ENCODE data around the gene TSKS. TPM values are rescaled to one million over a fixed set of nuclear protein-coding genes. Genes with fewer than 3 reads are reported as not detected.

TSKS gene
- total and polyA plus RNA-seq, 2 experiments from 2014 or later: 0.31 to 2.1 TPM

DNA sequence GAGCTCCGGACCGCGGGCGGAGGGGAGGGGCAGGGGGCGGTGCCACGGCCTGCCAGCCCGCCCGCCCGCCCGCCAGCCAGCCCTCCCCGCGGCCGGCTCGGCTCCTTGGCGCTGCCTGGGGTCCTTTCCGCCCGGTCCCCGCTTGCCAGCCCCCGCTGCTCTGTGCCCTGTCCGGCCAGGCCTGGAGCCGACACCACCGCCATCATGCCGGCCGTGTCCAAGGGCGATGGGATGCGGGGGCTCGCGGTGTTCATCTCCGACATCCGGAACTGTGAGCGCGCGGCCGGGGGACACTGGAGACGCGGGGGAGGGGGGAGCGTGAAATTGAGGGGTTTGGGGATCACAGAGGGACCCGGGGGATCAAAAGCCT is 3.8 kb upstream of the TSKS start, which contains the start of gene AP2A1:
AP2A1 (plus strand) TSS at position 72 of the 370 bp plus-strand sequence; CDS start at position 205, 133 bp downstream.
- WGBS, 2 experiments (ENCODE audit: low coverage in 1 of 2, low lambda C conversion rate in 2 of 2, missing lambda C conversion rate in 2 of 2): 0 to 1% methylated on average over 16 to 34 of the region's 38 CpGs
- Histone ChIP-seq H3K79me2 (ENCODE audit: insufficient read depth) (peaks cover 51% of the 10 kb centered on the region), H4K20me1 (ENCODE audit: insufficient read depth) (no peaks in the 10 kb centered on the region)

DNA sequence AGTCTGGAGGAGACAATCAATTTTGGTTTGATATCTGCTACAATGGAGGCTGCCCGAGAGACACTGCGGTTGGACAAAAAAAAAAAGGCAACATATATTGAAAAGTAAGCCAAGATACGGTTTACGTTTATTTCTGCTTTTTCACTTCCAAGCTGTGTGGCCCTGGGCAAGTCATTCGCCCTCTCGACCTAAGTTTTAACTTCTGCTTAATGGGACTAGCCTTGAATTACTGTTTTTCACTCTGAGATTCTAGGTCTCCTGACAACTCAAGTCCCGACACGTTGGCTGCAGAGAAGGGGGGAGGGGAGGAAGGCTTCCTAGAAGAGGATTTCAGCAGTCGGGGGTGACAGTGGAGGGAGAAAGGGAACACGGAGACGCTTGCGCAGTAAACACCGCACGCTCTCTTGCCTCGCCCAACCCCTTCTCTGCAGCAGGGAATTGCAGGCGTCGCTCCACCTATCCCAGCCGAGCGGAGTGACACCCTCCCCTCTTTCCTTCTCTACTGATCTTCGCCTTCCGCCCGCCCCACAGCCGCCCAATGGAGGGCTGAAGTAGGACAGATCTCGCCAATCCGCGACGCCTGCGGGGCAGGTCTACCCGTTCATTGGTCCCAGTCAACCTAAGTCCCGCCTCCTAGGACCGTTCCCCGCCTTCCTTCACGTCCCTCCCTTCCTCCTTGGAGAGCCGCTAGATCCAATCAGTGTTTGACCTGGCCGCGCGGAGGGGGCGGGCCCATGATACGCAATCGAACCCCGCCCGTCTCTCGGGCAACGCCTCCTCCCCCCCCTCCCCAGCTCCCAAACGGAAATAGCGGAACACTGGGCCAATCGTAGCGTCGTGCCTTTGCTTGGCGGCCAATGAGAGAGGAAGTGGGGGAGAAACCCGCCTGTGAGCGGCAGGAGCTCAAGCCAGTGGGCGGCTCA is 3.2 kb upstream of the TSKS start:
- in situ Hi-C loops (cut with MboI): no loop called here
- TF ChIP-seq EZH2 (IDR thresholded peaks at IDR 0.05; ENCODE audit: insufficient read depth, poor library complexity, severe bottlenecking) (no peak), EZH2phosphoT487 (IDR thresholded peaks at IDR 0.05; ENCODE audit: insufficient read depth, low read depth) (no peak)
- H4K20me1 ChIP-seq (ENCODE audit: insufficient read depth): no peaks in the 10 kb centered on the region
- peaks cover 11% of the 10 kb centered on the region for H3F3A ChIP-seq (ENCODE audit: insufficient read depth)
- H3K9ac ChIP-seq: peak overlapping the region; percentile 86
- H3K36me3 ChIP-seq (ENCODE audit: low read depth): no peaks in the 10 kb centered on the region
- H3K9me3 ChIP-seq (ENCODE audit: low read depth): no peaks in the 10 kb centered on the region
- peaks cover 44% of the 10 kb centered on the region for H3K79me2 ChIP-seq (ENCODE audit: insufficient read depth)
- H3K4me3 ChIP-seq: peak overlapping the region; percentile 66
- peak overlapping the region; percentile 96 for H3K27ac ChIP-seq
- H3K27me3 ChIP-seq (replicated peaks; ENCODE audit: insufficient read depth): no peaks in the 10 kb centered on the region
- 1% methylated on average over 37 to 51 of the region's 53 CpGs for WGBS, 2 experiments (ENCODE audit: low coverage in 1 of 2, low lambda C conversion rate in 2 of 2, missing lambda C conversion rate in 2 of 2)
- H3K9me2 ChIP-seq (ENCODE audit: insufficient read depth): no peaks in the 10 kb centered on the region
- H2AFZ ChIP-seq: peak overlapping the region; percentile 86
- peak overlapping the region; percentile 94 for H3K4me2 ChIP-seq (ENCODE audit: unreplicated experiment)
- DNase-seq: peak; percentile 100
- H3K4me1 ChIP-seq (ENCODE audit: insufficient read depth): peaks cover 27% of the 10 kb centered on the region

More for the DNA sequence above, 3.8 kb upstream of the TSKS start, which contains the start of gene AP2A1:
- H2AFZ ChIP-seq: peak within 1 kb of the TSS; percentile 86
- no peaks in the 10 kb centered on the region for H3K9me3 ChIP-seq (ENCODE audit: low read depth)
- H3K9me2 ChIP-seq (ENCODE audit: insufficient read depth): no peaks in the 10 kb centered on the region
- peak within 1 kb of the TSS; percentile 94 for H3K4me2 ChIP-seq (ENCODE audit: unreplicated experiment)
- in situ Hi-C loops (cut with MboI): no loop called here
- H3F3A ChIP-seq (ENCODE audit: insufficient read depth): peaks cover 7% of the 10 kb centered on the region
- H3K4me3 ChIP-seq: peak within 1 kb of the TSS; percentile 98
- TF ChIP-seq EZH2phosphoT487 (IDR thresholded peaks at IDR 0.05; ENCODE audit: insufficient read depth, low read depth): no peak
- TF ChIP-seq EZH2 (IDR thresholded peaks at IDR 0.05; ENCODE audit: insufficient read depth, poor library complexity, severe bottlenecking): no peak
- no peaks in the 10 kb centered on the region for H3K27me3 ChIP-seq (replicated peaks; ENCODE audit: insufficient read depth)
- H3K27ac ChIP-seq: peak within 1 kb of the TSS; percentile 96
- H3K9ac ChIP-seq: peak within 1 kb of the TSS; percentile 92
- H3K4me1 ChIP-seq (ENCODE audit: insufficient read depth): peaks cover 20% of the 10 kb centered on the region
- no peaks in the 10 kb centered on the region for H3K36me3 ChIP-seq (ENCODE audit: low read depth)
- no peak for DNase-seq

DNA sequence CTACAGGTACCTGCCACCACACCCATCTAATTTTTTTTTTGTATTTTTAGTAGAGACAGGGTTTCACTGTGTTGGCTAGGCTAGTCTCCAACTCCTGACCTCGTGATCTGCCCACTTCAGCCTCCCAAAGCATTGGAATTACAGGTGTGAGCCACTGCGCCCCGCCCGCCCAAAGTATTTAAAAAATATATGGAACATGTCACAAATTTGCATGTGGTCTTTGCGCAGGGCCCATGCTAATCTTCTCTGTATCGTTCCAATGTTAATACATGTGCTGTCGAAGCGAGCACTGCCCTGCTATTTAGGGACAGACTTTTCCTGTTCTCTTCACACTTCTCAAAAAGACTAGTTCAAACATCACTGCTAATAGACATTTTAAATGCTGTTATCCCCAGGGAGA is 1.2 kb upstream of the TSKS start:
- in situ Hi-C loops (cut with MboI): no loop called here
- Histone ChIP-seq H2AFZ (no peak overlapping the region), H3K9ac (no peak overlapping the region), H3K9me2 (ENCODE audit: insufficient read depth) (no peaks in the 10 kb centered on the region), H3K27ac (no peak overlapping the region), H3K36me3 (ENCODE audit: low read depth) (no peaks in the 10 kb centered on the region), H3K4me1 (ENCODE audit: insufficient read depth) (peaks cover 28% of the 10 kb centered on the region), H3K4me2 (ENCODE audit: unreplicated experiment) (no peak overlapping the region), H3K9me3 (ENCODE audit: low read depth) (no peaks in the 10 kb centered on the region), H3F3A (ENCODE audit: insufficient read depth) (peaks cover 13% of the 10 kb centered on the region), H3K27me3 (replicated peaks; ENCODE audit: insufficient read depth) (no peaks in the 10 kb centered on the region), H4K20me1 (ENCODE audit: insufficient read depth) (no peaks in the 10 kb centered on the region), H3K4me3 (no peak overlapping the region), H3K79me2 (ENCODE audit: insufficient read depth) (peaks cover 25% of the 10 kb centered on the region)
- DNase-seq: no peak
- TF ChIP-seq EZH2phosphoT487 (IDR thresholded peaks at IDR 0.05; ENCODE audit: insufficient read depth, low read depth) (no peak), EZH2 (IDR thresholded peaks at IDR 0.05; ENCODE audit: insufficient read depth, poor library complexity, severe bottlenecking) (no peak)
- WGBS, 2 experiments (ENCODE audit: low coverage in 1 of 2, low lambda C conversion rate in 2 of 2, missing lambda C conversion rate in 2 of 2): 89 to 92% methylated on average over 8 of the region's 8 CpGs

DNA sequence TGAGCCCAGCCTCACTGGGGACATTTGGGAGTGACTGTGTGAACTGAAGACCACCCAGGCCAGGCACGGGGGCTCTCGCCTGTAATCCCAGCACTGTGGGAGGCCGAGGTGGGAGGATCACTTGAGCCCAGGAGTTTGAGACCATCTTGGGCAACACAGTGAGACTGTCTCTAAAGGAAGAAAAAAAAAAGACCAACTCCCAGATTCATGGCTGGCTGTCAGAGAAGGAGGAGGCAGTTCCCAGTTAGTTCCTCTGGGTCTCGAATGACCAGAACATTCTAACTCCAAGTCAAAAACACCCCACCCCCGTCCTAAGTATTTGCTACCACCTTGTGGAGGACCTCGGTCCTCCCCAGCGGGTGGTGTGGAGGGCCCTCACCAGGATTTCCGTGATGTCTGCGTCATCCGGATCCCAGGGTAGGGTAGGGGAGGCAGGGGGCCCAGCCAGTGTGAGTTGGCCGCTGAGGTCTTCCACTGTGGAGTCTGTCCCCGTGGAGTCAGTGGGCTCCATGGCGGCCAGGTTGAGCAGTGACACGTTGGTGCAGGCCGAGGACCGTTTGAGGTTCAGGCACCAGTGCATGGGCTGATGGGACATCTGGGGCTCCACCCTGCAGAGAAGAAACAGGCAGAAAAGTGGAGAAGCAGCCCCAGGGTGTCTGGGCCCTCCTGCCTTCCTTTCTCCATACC is 1.3 kb downstream of the TSKS start:
- Histone ChIP-seq H3K9ac (peak overlapping the region; percentile 71), H3K9me3 (ENCODE audit: low read depth) (no peaks in the 10 kb centered on the region), H3K4me3 (no peak overlapping the region), H4K20me1 (ENCODE audit: insufficient read depth) (no peaks in the 10 kb centered on the region), H3K27ac (peak overlapping the region; percentile 72), H3K9me2 (ENCODE audit: insufficient read depth) (no peaks in the 10 kb centered on the region), H2AFZ (peak overlapping the region; percentile 99), H3K36me3 (ENCODE audit: low read depth) (no peaks in the 10 kb centered on the region), H3K4me1 (ENCODE audit: insufficient read depth) (peaks cover 32% of the 10 kb centered on the region), H3K4me2 (ENCODE audit: unreplicated experiment) (no peak overlapping the region), H3K79me2 (ENCODE audit: insufficient read depth) (no peaks in the 10 kb centered on the region), H3F3A (ENCODE audit: insufficient read depth) (peaks cover 17% of the 10 kb centered on the region), H3K27me3 (replicated peaks; ENCODE audit: insufficient read depth) (no peaks in the 10 kb centered on the region)
- in situ Hi-C loops (cut with MboI): no loop called here
- DNase-seq: peak; percentile 86
- no peak for TF ChIP-seq EZH2phosphoT487 (IDR thresholded peaks at IDR 0.05; ENCODE audit: insufficient read depth, low read depth)
- TF ChIP-seq EZH2 (IDR thresholded peaks at IDR 0.05; ENCODE audit: insufficient read depth, poor library complexity, severe bottlenecking): no peak
- 17 to 24% methylated on average over 16 of the region's 16 CpGs for WGBS, 2 experiments (ENCODE audit: low coverage in 1 of 2, low lambda C conversion rate in 2 of 2, missing lambda C conversion rate in 2 of 2)

Measured in GM23248 (cell line).